ENCODE measurements around the gene TSPAN3. TPM values are rescaled to one million over a fixed set of nuclear protein-coding genes. Genes with fewer than 3 reads are reported as not detected.

TSPAN3 gene
- total RNA-seq, 6 donors from 2014 or later, result 97.4 to 742 (median 396) TPM

- no peak for DNase-seq
- ATAC-seq (ENCODE audit: low FRiP score in 2 of 2), result no peak
- 79 to 92% methylated on average over 2 of the region's 2 CpGs for WGBS, 2 donors
- TF ChIP-seq CTCF (IDR thresholded peaks at IDR 0.05) (no peak), POLR2A (IDR thresholded peaks at IDR 0.05) (no peak), POLR2AphosphoS5 (IDR thresholded peaks at IDR 0.05) (no peak), EP300 (IDR thresholded peaks at IDR 0.05) (no peak)
- H3K36me3 ChIP-seq, result no peaks in the 10 kb centered on the region
- H3K4me3 ChIP-seq, result no peak overlapping the region
- no peaks in the 10 kb centered on the region for H3K27me3 ChIP-seq
- H3K9me3 ChIP-seq, result no peaks in the 10 kb centered on the region
- no peaks in the 10 kb centered on the region for H3K4me1 ChIP-seq
- no peak overlapping the region for H3K27ac ChIP-seq
Observed at GRCh38 chr15:77091097-77091496, 20.2 kb upstream of the TSPAN3 start.

GRCh38 chr15:77087213-77087612 is 16.3 kb upstream of the TSPAN3 start:
- H3K36me3 ChIP-seq, result no peaks in the 10 kb centered on the region
- no peak overlapping the region for H3K4me3 ChIP-seq
- 86 to 89% methylated on average over 2 of the region's 2 CpGs for WGBS, 2 donors
- ATAC-seq (ENCODE audit: low FRiP score in 2 of 2) (no peak), DNase-seq (no peak)
- no peaks in the 10 kb centered on the region for H3K27me3 ChIP-seq
- H3K27ac ChIP-seq, result no peak overlapping the region
- TF ChIP-seq CTCF (IDR thresholded peaks at IDR 0.05) (no peak), EP300 (IDR thresholded peaks at IDR 0.05) (no peak), POLR2AphosphoS5 (IDR thresholded peaks at IDR 0.05) (no peak), POLR2A (IDR thresholded peaks at IDR 0.05) (no peak)
- peaks cover 0 to 11% (median 7%) of the 10 kb centered on the region in 4 donors for H3K4me1 ChIP-seq
- H3K9me3 ChIP-seq, result no peaks in the 10 kb centered on the region

GRCh38 chr15:77085297-77085696 is 14.4 kb upstream of the TSPAN3 start:
- H3K27me3 ChIP-seq, result no peaks in the 10 kb centered on the region
- H3K27ac ChIP-seq, result no peak overlapping the region
- H3K9me3 ChIP-seq, result no peaks in the 10 kb centered on the region
- no peak for ATAC-seq (ENCODE audit: low FRiP score in 2 of 2)
- H3K4me3 ChIP-seq, result no peak overlapping the region
- peaks cover 0 to 11% (median 7%) of the 10 kb centered on the region in 4 donors for H3K4me1 ChIP-seq
- TF ChIP-seq EP300 (IDR thresholded peaks at IDR 0.05) (no peak), CTCF (IDR thresholded peaks at IDR 0.05) (no peak), POLR2A (IDR thresholded peaks at IDR 0.05) (no peak), POLR2AphosphoS5 (IDR thresholded peaks at IDR 0.05) (peak in 1 of 2 donors; percentile 14)
- H3K36me3 ChIP-seq, result no peaks in the 10 kb centered on the region
- DNase-seq, result no peak
- 64 to 66% methylated on average over 2 of the region's 2 CpGs for WGBS, 2 donors

GRCh38 chr15:77084436-77084835 is 13.5 kb upstream of the TSPAN3 start:
- H3K9me3 ChIP-seq, result no peaks in the 10 kb centered on the region
- H3K4me1 ChIP-seq, result peaks cover 0 to 11% (median 7%) of the 10 kb centered on the region in 4 donors
- H3K4me3 ChIP-seq, result no peak overlapping the region
- no peak for TF ChIP-seq POLR2A (IDR thresholded peaks at IDR 0.05)
- no peak for TF ChIP-seq POLR2AphosphoS5 (IDR thresholded peaks at IDR 0.05)
- TF ChIP-seq CTCF (IDR thresholded peaks at IDR 0.05), result no peak
- no peak for TF ChIP-seq EP300 (IDR thresholded peaks at IDR 0.05)
- H3K36me3 ChIP-seq, result no peaks in the 10 kb centered on the region
- no peak overlapping the region for H3K27ac ChIP-seq
- ATAC-seq (ENCODE audit: low FRiP score in 2 of 2) (no peak), DNase-seq (no peak)
- 90 to 93% methylated on average over 8 of the region's 8 CpGs for WGBS, 2 donors
- H3K27me3 ChIP-seq, result no peaks in the 10 kb centered on the region
